Activated CD4-positive, alpha-beta T cell treated with anti-CD3 and anti-CD28 coated beads for 36 hours (primary cell): ENCODE measurements around the gene NLRP3. TPM values are rescaled to one million over a fixed set of nuclear protein-coding genes. Genes with fewer than 3 reads are reported as not detected.
"Not testable (repeated sequence)": the region's sequence is repeated elsewhere in the genome, so short reads cannot be mapped to it uniquely, and the experiment has no call there.

Experiments used
- ATAC-seq: fragments of 200-7000 bp; cut with Tn5 transposase; one replicate; pipeline ENCODE4 v1.10.0; 2021; ENCODE audit warnings: mild to moderate bottlenecking, moderate library complexity
- CTCF ChIA-PET: fragments of 350-600 bp; sonication (Branson Sonifier 250); formaldehyde crosslinking; loops from one replicate; lab custom pipeline; 2021; ENCODE audit warnings: antibody characterized with exemption; lab: Charles Lee
- POLR2A ChIA-PET: fragments of 350-600 bp; sonication (Branson Sonifier 250); formaldehyde crosslinking; loops from one replicate; lab custom pipeline; 2021; ENCODE audit warnings: antibody characterized with exemption, inconsistent platforms; lab: Charles Lee
- DNase-seq: peaks from one replicate; pipeline ENCODE4 v3.0.0-alpha.2; 2020
- H3K27ac Mint-ChIP-seq: one replicate; pipeline ENCODE4 v1.8.0; 2021; ENCODE audit warnings: mixed read lengths
- H3K27me3 Mint-ChIP-seq: one replicate; pipeline ENCODE4 v1.8.0; 2021; ENCODE audit warnings: mixed read lengths
- H3K36me3 Mint-ChIP-seq: one replicate; pipeline ENCODE4 v1.8.0; 2021; ENCODE audit warnings: low read depth, mixed read lengths
- H3K4me1 Mint-ChIP-seq: one replicate; pipeline ENCODE4 v1.8.0; 2021; ENCODE audit warnings: mixed read lengths
- H3K4me3 Mint-ChIP-seq: one replicate; pipeline ENCODE4 v1.8.0; 2021; ENCODE audit warnings: mild to moderate bottlenecking, moderate library complexity, mixed read lengths
- H3K9me3 Mint-ChIP-seq: one replicate; pipeline ENCODE4 v1.8.0; 2021; ENCODE audit warnings: low read depth, mixed read lengths
- intact Hi-C, 2 experiments: fragments of 100-400 bp; cut with DNase I in 1 of 2; cut with micrococcal nuclease in 1 of 2; formaldehyde crosslinking; loops; one replicate each; pipeline versions ENCODE4 v1.14.2 to v1.15.1; 2022 to 2024; cut with DNase I, micrococcal nuclease
- total RNA-seq, 2 experiments: library from RNA; stranded (reverse); gene quantifications; one replicate each; pipeline ENCODE4 v1.2.3, GENCODE V29; 2021

The NLRP3 gene
- total RNA-seq = 1 to 10 TPM; 1.0 to 1.5 TPM

DNA sequence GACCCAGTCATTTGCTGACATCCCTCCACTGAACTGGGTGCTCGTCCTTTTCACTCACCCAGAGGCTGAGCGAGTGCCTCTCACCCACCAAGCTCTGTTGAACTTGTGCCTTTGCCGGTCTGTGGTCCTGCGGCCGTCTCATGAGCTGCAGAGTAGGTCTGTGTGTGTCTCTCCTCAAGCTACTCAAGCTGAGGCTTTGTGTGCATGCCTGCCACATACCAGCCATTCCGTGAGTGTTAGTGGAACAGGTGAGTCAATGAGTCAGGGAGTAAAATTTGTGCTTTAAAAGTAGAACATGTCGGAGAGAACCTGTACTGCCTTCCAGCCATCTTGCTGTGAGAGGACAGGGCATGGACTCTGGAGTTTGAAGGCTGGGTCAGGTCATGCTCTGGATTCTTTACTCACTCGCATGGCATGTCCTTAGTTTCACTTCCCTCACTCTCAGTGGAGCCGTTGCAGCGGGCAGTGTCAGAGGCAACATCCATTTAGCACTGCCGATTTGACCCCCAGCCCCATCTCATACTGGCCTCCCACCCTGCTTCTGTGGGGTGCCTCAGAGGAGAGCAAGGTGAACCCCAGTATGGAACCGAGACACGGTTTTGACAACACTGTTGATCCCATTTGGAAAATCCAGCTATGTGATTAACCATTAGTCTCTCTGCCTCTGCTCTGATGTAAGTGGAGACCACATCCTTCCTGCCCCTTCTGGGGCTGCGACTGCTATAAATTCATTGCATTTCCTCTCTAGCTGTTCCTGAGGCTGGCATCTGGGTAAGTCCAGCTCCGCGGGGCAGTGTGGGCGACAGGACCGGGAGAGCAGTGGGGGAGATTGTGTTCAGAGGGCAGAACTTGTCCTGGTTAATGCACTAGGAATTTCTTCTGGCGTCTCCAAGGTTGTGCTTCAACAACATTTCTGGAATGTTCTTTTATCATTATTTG, at the start of gene NLRP3:
Gene NLRP3, plus strand, starts transcription at position 751 of the 939 bp plus-strand sequence. CDS start 2,628 bp downstream, outside the sequence.
- Mint-ChIP-seq H3K27me3 (peaks cover 2% of the 10 kb centered on the region), H3K4me1 (peaks cover 40% of the 10 kb centered on the region), H3K9me3 (no peaks in the 10 kb centered on the region), H3K27ac (peak within 1 kb of the TSS; percentile 77), H3K4me3 (peak within 1 kb of the TSS; percentile 73), H3K36me3 (no peaks in the 10 kb centered on the region)
- DNase-seq = peak; percentile 58
- peak; percentile 75 for ATAC-seq
- intact Hi-C loops = no loop called here
- ChIA-PET POLR2A (no interaction called here), CTCF (interaction anchor here (0.5 to 3.2 kb wide), 4 partner anchors 26 to 1251 kb away, joined by 3 to 12 read pairs (median 4); no protein-coding TSS in a partner anchor)

DNA sequence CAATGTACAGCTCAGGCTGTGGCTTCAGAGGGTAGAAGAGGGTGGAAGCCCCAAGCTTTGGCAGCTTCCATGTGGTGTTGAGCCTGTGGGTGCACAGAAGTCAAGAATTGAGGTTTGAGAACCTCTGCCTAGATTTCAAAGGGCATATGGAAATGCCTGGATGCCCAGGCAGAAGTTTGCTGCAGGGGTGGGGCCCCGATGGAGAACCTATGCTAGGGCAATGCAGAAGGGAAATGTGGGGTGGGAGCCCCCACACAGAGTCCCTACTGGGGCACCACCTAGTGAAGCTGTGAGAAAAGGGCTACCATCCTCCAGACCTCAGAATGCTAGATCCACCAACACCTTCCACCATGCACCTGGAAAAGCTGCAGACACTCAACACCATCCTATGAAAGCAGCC, 49.6 kb upstream of the NLRP3 start:
- H3K4me1 Mint-ChIP-seq, DNase-seq, CTCF ChIA-PET, H3K36me3 Mint-ChIP-seq, ATAC-seq, H3K4me3 Mint-ChIP-seq, intact Hi-C loops, H3K27ac Mint-ChIP-seq, POLR2A ChIA-PET, H3K9me3 Mint-ChIP-seq: not testable (repeated sequence)
- peaks cover 25% of the 10 kb centered on the region for H3K27me3 Mint-ChIP-seq

DNA sequence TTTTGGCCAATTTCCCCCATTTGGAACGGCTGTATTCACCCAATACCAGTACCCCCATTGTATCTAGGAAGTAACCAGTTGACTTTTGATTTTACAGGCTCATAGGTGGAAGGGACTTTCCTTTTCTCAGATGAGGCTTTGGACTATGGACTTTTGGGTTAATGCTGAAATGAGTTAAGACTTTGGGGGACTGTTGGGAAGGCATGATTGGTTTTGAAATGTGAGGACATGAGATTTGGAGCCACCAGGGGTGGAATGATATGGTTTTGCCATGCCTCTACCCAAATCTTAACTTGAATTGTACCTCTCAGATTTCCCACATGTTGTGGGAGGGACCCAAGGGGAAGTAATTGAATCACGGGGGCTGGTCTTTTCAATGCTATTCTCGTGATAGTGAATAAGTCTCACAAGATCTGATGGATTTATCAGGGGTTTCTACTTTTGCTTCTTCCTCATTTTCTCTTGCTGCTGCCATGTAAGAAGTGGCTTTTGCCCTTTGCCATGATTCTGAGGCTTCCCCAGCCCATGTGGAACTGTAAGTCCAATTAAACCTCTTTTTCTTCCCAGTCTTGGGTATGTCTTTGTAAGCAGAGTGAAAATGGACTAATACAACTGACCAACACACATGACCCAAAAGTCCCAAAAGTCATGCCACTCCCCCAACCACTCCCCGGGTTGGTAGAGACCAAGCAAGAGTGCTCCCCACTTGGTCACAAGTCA, 48.9 kb upstream of the NLRP3 start:
- Mint-ChIP-seq H3K36me3 (no peaks in the 10 kb centered on the region), H3K4me3 (no peak overlapping the region), H3K27me3 (peaks cover 26% of the 10 kb centered on the region), H3K4me1 (no peaks in the 10 kb centered on the region), H3K27ac (no peak overlapping the region), H3K9me3 (no peaks in the 10 kb centered on the region)
- intact Hi-C loops = no loop called here
- POLR2A ChIA-PET = no interaction called here
- no peak for DNase-seq
- no peak for ATAC-seq
- CTCF ChIA-PET = no interaction called here

DNA sequence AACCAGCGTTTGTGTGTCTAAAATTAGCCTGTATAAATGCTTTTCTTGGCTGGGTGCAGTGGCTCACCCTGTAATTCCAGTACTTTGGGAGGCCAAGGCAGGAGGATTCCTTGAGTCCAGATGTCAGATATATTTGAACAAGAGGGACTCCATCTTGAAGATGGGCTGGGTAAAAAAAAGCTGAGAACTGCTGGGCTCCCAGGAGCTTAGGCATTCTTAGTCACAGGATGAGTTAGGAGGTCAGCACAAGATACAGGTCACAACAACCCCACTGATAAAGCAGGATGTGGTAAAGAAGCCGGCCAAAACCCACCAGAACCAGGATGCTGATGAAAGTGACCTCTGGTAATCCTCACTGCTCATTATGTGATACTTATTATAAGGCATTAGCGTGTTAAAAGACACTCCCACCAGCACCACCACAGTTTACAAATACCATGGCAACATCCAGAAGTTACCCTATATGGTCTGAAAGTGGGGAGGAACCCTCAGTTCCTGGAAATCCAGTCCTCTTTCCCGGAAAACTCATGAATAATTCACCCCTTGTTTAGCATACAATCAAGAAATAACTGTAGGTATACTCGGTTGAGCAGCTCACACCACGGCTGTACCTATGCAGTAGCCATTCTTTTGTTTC, 48.1 kb upstream of the NLRP3 start:
- no peak overlapping the region for H3K27ac Mint-ChIP-seq
- ChIA-PET POLR2A (no interaction called here), CTCF (interaction anchor here (0.5 kb wide), 1 partner anchor 459 kb away, joined by 3 read pairs; no protein-coding TSS in a partner anchor)
- H3K9me3 Mint-ChIP-seq = no peaks in the 10 kb centered on the region
- ATAC-seq (no peak), DNase-seq (no peak)
- H3K36me3 Mint-ChIP-seq = no peaks in the 10 kb centered on the region
- intact Hi-C loops = no loop called here
- H3K4me1 Mint-ChIP-seq = peaks cover 2% of the 10 kb centered on the region
- H3K4me3 Mint-ChIP-seq = no peak overlapping the region
- H3K27me3 Mint-ChIP-seq = peaks cover 26% of the 10 kb centered on the region

DNA sequence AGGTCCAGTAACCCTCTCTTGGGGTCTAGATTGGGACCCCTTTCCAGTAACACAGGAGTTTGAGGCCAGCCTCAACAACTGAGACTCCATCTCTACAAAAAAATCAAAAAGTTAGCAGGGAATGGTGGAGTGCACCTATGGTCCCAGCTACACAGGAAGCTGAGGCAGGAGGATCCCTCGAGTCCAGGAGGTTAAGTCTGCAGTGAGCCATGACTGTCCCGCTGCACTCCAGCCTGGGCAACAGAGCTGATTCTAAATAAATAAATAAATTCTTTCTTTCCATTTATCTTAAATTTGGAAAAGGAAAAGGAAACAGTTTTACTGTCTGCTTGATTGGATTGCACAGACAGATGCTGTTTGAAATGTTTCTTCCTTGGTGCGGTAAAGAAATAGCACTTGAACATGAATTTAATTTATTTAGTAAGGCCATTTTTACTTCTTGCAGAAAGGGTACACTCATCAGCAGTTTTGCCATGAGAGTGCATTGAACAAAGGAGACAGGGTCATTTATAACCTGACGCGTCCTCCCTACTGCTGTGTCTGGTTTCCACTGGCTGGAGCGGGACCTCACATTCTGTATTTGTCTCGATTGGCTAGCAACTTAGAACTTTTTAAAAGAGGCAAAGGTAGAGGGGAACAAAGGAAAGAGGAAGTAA, 47.4 kb upstream of the NLRP3 start:
- no peaks in the 10 kb centered on the region for H3K9me3 Mint-ChIP-seq
- no peak overlapping the region for H3K4me3 Mint-ChIP-seq
- H3K27me3 Mint-ChIP-seq = peaks cover 24% of the 10 kb centered on the region
- ChIA-PET CTCF (interaction anchor here (0.5 kb wide), 1 partner anchor 460 kb away, joined by 3 read pairs; no protein-coding TSS in a partner anchor), POLR2A (interaction anchor here (0.6 kb wide), 1 partner anchor 22 kb away, joined by 4 read pairs; no protein-coding TSS in a partner anchor)
- H3K27ac Mint-ChIP-seq = no peak overlapping the region
- no peak for ATAC-seq
- H3K36me3 Mint-ChIP-seq = no peaks in the 10 kb centered on the region
- peaks cover 2% of the 10 kb centered on the region for H3K4me1 Mint-ChIP-seq
- no peak for DNase-seq
- intact Hi-C loops = no loop called here

DNA sequence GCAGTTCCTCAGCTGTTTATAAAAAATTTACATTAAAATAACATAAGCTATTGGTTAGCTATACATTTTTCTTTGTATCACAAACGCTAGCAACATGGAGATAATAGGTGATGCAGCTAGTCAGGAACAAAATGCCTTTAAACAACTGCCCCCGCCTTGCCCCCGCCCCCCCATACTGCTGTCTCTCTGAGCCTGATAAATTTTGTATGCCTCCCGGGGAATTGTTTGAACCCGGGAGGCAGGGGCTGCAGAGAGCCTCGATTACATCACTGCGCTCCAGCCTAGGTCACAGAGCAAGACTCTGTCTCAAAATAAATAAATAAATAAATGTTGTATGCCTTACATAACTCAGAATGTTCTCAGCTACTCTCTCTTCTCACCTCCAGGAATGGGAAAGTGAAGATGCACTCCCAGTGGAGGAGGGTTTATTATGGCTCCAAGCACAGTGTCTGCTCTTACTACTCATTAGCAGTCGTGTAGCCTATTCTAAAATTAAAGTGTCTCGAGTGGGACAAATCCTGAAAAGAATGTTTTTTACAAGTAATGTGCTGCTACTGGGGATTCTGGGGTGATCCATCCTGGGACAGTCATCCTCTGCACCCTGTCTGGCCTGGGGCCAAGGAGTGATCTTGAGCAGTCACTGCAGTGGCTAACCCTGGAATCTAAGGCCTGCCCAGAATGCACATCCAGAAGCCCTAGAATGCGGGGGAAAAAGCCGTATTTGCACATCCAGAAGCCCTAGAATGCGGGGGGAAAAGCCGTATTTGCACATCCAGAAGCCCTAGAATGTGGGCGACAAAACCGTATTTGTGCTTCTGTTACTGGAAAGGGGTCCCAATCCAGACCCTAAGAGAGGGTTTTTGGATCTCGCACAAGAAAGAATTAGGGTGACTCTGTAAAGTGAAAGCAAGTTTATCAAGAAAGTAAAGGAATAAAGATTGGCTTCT, 44.9 kb upstream of the NLRP3 start:
- DNase-seq (no peak), ATAC-seq (no peak)
- Mint-ChIP-seq H3K27me3 (peaks cover 15% of the 10 kb centered on the region), H3K4me1 (peaks cover 2% of the 10 kb centered on the region), H3K36me3 (no peaks in the 10 kb centered on the region), H3K27ac (no peak overlapping the region), H3K9me3 (no peaks in the 10 kb centered on the region), H3K4me3 (no peak overlapping the region)
- CTCF ChIA-PET = interaction anchor here (0.5 to 1.0 kb wide), 6 partner anchors 11 to 819 kb away, joined by 3 to 4 read pairs (median 3); no protein-coding TSS in a partner anchor
- intact Hi-C loops = no loop called here
- POLR2A ChIA-PET = no interaction called here

DNA sequence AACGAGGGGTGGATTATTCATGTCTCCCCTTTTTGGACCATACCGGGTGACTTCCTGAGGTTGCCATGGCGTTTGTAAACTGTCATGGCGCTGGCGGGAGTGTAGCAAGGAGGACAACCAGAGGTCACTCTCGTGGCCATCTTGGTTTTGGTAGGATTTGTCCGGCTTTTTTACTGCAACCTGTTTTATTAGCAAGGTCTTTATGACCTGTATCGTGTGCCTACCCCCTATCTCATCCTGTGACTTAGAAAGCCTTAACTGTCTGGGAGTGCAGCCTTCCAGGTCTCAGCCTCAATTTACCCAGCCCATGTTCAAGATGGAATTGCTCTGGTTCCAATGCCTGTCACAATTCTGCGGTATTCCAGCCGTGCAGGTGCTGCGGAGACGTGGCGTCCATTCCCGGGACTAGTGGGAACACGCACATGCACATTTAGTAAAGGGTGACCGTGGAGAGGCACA, 44.1 kb upstream of the NLRP3 start:
- ATAC-seq = no peak
- Mint-ChIP-seq H3K4me3 (no peak overlapping the region), H3K36me3 (no peaks in the 10 kb centered on the region), H3K27me3 (peaks cover 14% of the 10 kb centered on the region), H3K4me1 (peaks cover 2% of the 10 kb centered on the region), H3K9me3 (no peaks in the 10 kb centered on the region), H3K27ac (no peak overlapping the region)
- intact Hi-C loops = loop anchor here (1.0 to 2.0 kb wide), 3 partner anchors 115 to 205 kb away; no protein-coding TSS in a partner anchor
- CTCF ChIA-PET = interaction anchor here (2.7 to 4.3 kb wide), 3 partner anchors 16 to 115 kb away, joined by 15 to 62 read pairs (median 23); no protein-coding TSS in a partner anchor
- POLR2A ChIA-PET = no interaction called here
- DNase-seq = no peak

DNA sequence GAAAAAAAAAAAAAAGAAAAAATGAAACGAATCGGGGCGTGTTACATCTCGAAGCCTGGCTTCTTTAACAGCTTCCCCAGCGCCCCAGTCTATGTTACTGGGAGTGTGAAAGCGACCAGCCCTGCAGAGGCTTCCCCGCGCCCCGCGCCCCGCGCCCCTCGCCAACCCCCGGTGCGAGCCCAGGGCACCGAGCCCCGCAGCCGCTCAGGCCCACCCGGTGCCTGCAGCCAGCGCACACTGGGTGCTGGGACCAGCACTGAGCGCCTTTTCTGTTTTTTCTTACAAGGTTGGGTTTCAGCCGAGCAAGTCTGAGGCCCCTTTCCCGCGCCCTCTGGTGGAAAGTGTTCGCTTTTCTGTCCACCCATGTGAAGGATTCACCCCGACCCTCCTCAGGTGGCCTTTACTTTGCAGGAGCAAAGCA, 42.2 kb upstream of the NLRP3 start:
- DNase-seq (peak; percentile 82), ATAC-seq (peak; percentile 78)
- H3K27ac Mint-ChIP-seq = no peak overlapping the region
- peaks cover 11% of the 10 kb centered on the region for H3K27me3 Mint-ChIP-seq
- no peaks in the 10 kb centered on the region for H3K36me3 Mint-ChIP-seq
- ChIA-PET CTCF (interaction anchor here (0.6 to 4.3 kb wide), 19 partner anchors 8 to 425 kb away, joined by 3 to 62 read pairs (median 4); partner anchors contain the start of gene NLRP3), POLR2A (interaction anchor here (0.6 kb wide), 1 partner anchor 479 kb away, joined by 4 read pairs; no protein-coding TSS in a partner anchor)
- peaks cover 2% of the 10 kb centered on the region for H3K4me1 Mint-ChIP-seq
- intact Hi-C loops = loop anchor here in 1 of 2 experiments (1.0 to 2.0 kb wide), 2 partner anchors 114 to 203 kb away; no protein-coding TSS in a partner anchor
- H3K9me3 Mint-ChIP-seq = no peaks in the 10 kb centered on the region
- peak overlapping the region; percentile 20 for H3K4me3 Mint-ChIP-seq

DNA sequence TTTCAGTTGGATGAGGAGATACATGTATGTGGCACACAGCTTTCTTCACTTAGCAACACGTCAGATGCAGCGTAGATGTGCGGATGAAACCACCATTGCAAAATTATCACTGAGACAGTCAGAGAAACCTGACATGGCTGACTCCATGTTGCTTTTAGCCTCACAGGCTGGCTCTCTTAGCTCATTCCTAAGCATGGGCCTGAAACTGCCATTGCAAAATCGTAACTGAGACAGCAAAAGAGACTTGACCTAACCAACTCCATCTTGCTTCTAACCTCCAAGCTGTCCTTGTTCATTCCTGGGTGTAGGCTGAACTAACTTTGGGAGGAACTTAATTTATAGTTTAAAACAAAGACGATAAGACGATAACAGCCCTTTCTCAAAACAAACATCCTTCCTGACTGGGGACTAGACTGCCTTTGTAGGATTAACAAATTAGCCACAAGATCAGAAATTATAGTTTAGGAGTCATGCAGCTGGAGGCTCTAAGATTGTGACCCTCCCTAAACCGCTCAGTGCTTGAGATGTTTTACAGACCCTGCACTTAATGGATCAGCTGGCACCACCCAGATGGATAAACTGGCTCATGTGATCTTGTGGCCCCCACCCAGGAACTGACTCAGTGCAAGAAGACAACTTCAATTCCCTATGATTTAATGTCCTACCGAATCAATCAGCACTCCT, 41.2 kb upstream of the NLRP3 start:
- H3K9me3 Mint-ChIP-seq = not testable (repeated sequence)

More for the DNA sequence above, 41.2 kb upstream of the NLRP3 start:
- intact Hi-C loops = loop anchor here in 1 of 2 experiments (1.0 kb wide), 1 partner anchor 113 kb away; no protein-coding TSS in a partner anchor
- ATAC-seq, H3K27ac Mint-ChIP-seq, H3K36me3 Mint-ChIP-seq, POLR2A ChIA-PET, H3K4me1 Mint-ChIP-seq, H3K4me3 Mint-ChIP-seq, DNase-seq: not testable (repeated sequence)
- peaks cover 11% of the 10 kb centered on the region for H3K27me3 Mint-ChIP-seq
- CTCF ChIA-PET = interaction anchor here (0.6 to 4.3 kb wide), 14 partner anchors 10 to 426 kb away, joined by 3 to 62 read pairs (median 3); no protein-coding TSS in a partner anchor
